ENCODE results near the gene GDPGP1. TPM values are rescaled to one million over a fixed set of nuclear protein-coding genes. Genes with fewer than 3 reads are reported as not detected.

Gene GDPGP1
- polyA plus RNA-seq, 1 donor from 2014 or later, result 4.3 TPM

GRCh38 chr15:90287946-90288345 is 53.9 kb downstream of the GDPGP1 start:
- Histone ChIP-seq H3K9me3 (ENCODE audit: low read length) (no peaks in the 10 kb centered on the region), H3K27ac (ENCODE audit: low read length) (no peak overlapping the region), H3K27me3 (ENCODE audit: insufficient read depth, low read depth, low read length) (no peaks in the 10 kb centered on the region), H3K4me2 (ENCODE audit: low read length) (no peak overlapping the region), H3K9me2 (ENCODE audit: insufficient read depth, low read length) (no peaks in the 10 kb centered on the region), H4K20me1 (ENCODE audit: insufficient read depth) (no peaks in the 10 kb centered on the region), H3K36me3 (ENCODE audit: insufficient read depth, low read length) (no peaks in the 10 kb centered on the region), H3K9ac (ENCODE audit: low read length) (no peak overlapping the region), H3K79me2 (replicated peaks; ENCODE audit: insufficient read depth, low read length) (no peaks in the 10 kb centered on the region), H3K4me3 (ENCODE audit: low read length) (no peak overlapping the region), H2AFZ (ENCODE audit: low read depth, low read length) (no peak overlapping the region), H3F3A (ENCODE audit: insufficient read depth, low read length, poor library complexity, severe bottlenecking) (no peaks in the 10 kb centered on the region)
- TF ChIP-seq RAD21 (conservative IDR thresholded peaks at IDR 0.05) (no peak), EP300 (conservative IDR thresholded peaks at IDR 0.05; ENCODE audit: poor library complexity, severe bottlenecking) (no peak), MXI1 (conservative IDR thresholded peaks at IDR 0.05; ENCODE audit: poor library complexity, severe bottlenecking) (no peak), CTCF (IDR thresholded peaks at IDR 0.05; ENCODE audit: poor library complexity, severe bottlenecking) (no peak), POLR2AphosphoS5 (IDR thresholded peaks at IDR 0.05) (no peak), SMC3 (conservative IDR thresholded peaks at IDR 0.05; ENCODE audit: poor library complexity) (no peak), TAF1 (IDR thresholded peaks at IDR 0.05; ENCODE audit: low read depth) (no peak), REST (IDR thresholded peaks at IDR 0.05; ENCODE audit: borderline replicate concordance) (no peak), EZH2 (IDR thresholded peaks at IDR 0.05; ENCODE audit: borderline replicate concordance, insufficient read depth, low read length, poor library complexity, severe bottlenecking) (no peak)

- Histone ChIP-seq H3K9ac (ENCODE audit: low read length) (no peak overlapping the region), H3K27me3 (ENCODE audit: insufficient read depth, low read depth, low read length) (no peaks in the 10 kb centered on the region), H4K20me1 (ENCODE audit: insufficient read depth) (no peaks in the 10 kb centered on the region), H3K4me2 (ENCODE audit: low read length) (no peak overlapping the region), H3F3A (ENCODE audit: insufficient read depth, low read length, poor library complexity, severe bottlenecking) (no peaks in the 10 kb centered on the region), H3K9me2 (ENCODE audit: insufficient read depth, low read length) (no peaks in the 10 kb centered on the region), H3K36me3 (ENCODE audit: insufficient read depth, low read length) (no peaks in the 10 kb centered on the region), H3K4me3 (ENCODE audit: low read length) (no peak overlapping the region), H3K79me2 (replicated peaks; ENCODE audit: insufficient read depth, low read length) (no peaks in the 10 kb centered on the region), H3K9me3 (ENCODE audit: low read length) (no peaks in the 10 kb centered on the region), H3K27ac (ENCODE audit: low read length) (no peak overlapping the region), H2AFZ (ENCODE audit: low read depth, low read length) (no peak overlapping the region)
- TF ChIP-seq TAF1 (IDR thresholded peaks at IDR 0.05; ENCODE audit: low read depth) (no peak), REST (IDR thresholded peaks at IDR 0.05; ENCODE audit: borderline replicate concordance) (no peak)
These were observed 57.8 kb downstream of the GDPGP1 start for GRCh38 chr15:90291679-90292356.

Measured in neural cell (in vitro differentiated cells).